Measurements from ENCODE around the gene PTPRA. TPM values are rescaled to one million over a fixed set of nuclear protein-coding genes. Genes with fewer than 3 reads are reported as not detected.

The PTPRA gene
- total RNA-seq, 2 donors from 2014 or later = 36.7 to 42.7 TPM

- H3K4me3 ChIP-seq = no peak overlapping the region
- peaks cover 31% of the 10 kb centered on the region for H3K36me3 ChIP-seq
- H3K27me3 ChIP-seq (replicated peaks; ENCODE audit: insufficient read depth) = no peaks in the 10 kb centered on the region
- peaks cover 0 to 13% of the 10 kb centered on the region in 2 donors for H3K4me1 ChIP-seq (ENCODE audit: control insufficient read depth in 1 of 2, low read depth in 2 of 2)
- ATAC-seq (ENCODE audit: insufficient number of reproducible peaks, low FRiP score, low read depth) (no peak), DNase-seq (ENCODE audit: low spot score) (no peak)
- no peak overlapping the region for H3K27ac ChIP-seq
- no peak for TF ChIP-seq CTCF (IDR thresholded peaks at IDR 0.05)
- H3K9me3 ChIP-seq = no peaks in the 10 kb centered on the region
These were observed 158.4 kb downstream of the PTPRA start for GRCh38 chr20:3031524-3032147.

- Histone ChIP-seq H3K4me1 (ENCODE audit: control insufficient read depth in 1 of 2, low read depth in 2 of 2) (peaks cover 0 to 13% of the 10 kb centered on the region in 2 donors), H3K36me3 (peaks cover 31% of the 10 kb centered on the region), H3K9me3 (no peaks in the 10 kb centered on the region), H3K4me3 (no peak overlapping the region), H3K27me3 (replicated peaks; ENCODE audit: insufficient read depth) (no peaks in the 10 kb centered on the region), H3K27ac (no peak overlapping the region)
- DNase-seq (ENCODE audit: low spot score) = no peak
- ATAC-seq (ENCODE audit: insufficient number of reproducible peaks, low FRiP score, low read depth) = no peak
- no peak for TF ChIP-seq CTCF (IDR thresholded peaks at IDR 0.05)
These were observed 159.3 kb downstream of the PTPRA start for GRCh38 chr20:3032624-3033023.

- Histone ChIP-seq H3K27me3 (replicated peaks; ENCODE audit: insufficient read depth) (no peaks in the 10 kb centered on the region), H3K4me3 (no peak overlapping the region), H3K4me1 (ENCODE audit: control insufficient read depth in 1 of 2, low read depth in 2 of 2) (peaks cover 5 to 20% of the 10 kb centered on the region in 2 donors), H3K9me3 (no peaks in the 10 kb centered on the region), H3K36me3 (peaks cover 38% of the 10 kb centered on the region), H3K27ac (no peak overlapping the region)
- ATAC-seq (ENCODE audit: insufficient number of reproducible peaks, low FRiP score, low read depth) (no peak), DNase-seq (ENCODE audit: low spot score) (no peak)
- no peak for TF ChIP-seq CTCF (IDR thresholded peaks at IDR 0.05)
These were observed 164.4 kb downstream of the PTPRA start for GRCh38 chr20:3037654-3038053.

- no peak for DNase-seq (ENCODE audit: low spot score)
- no peak for ATAC-seq (ENCODE audit: insufficient number of reproducible peaks, low FRiP score, low read depth)
- Histone ChIP-seq H3K27ac (no peak overlapping the region), H3K4me1 (ENCODE audit: control insufficient read depth in 1 of 2, low read depth in 2 of 2) (peaks cover 5 to 20% of the 10 kb centered on the region in 2 donors), H3K27me3 (replicated peaks; ENCODE audit: insufficient read depth) (no peaks in the 10 kb centered on the region), H3K9me3 (no peaks in the 10 kb centered on the region), H3K36me3 (peaks cover 38% of the 10 kb centered on the region), H3K4me3 (no peak overlapping the region)
- TF ChIP-seq CTCF (IDR thresholded peaks at IDR 0.05) = no peak
These were observed 165.2 kb downstream of the PTPRA start for GRCh38 chr20:3038454-3038853.

GRCh38 chr20:3039426-3039825, 166.1 kb downstream of the PTPRA start:
- DNase-seq (ENCODE audit: low spot score) (no peak), ATAC-seq (ENCODE audit: insufficient number of reproducible peaks, low FRiP score, low read depth) (no peak)
- Histone ChIP-seq H3K27me3 (replicated peaks; ENCODE audit: insufficient read depth) (no peaks in the 10 kb centered on the region), H3K4me1 (ENCODE audit: control insufficient read depth in 1 of 2, low read depth in 2 of 2) (peaks cover 5 to 20% of the 10 kb centered on the region in 2 donors), H3K36me3 (peaks cover 38% of the 10 kb centered on the region), H3K4me3 (no peak overlapping the region), H3K9me3 (no peaks in the 10 kb centered on the region), H3K27ac (no peak overlapping the region)
- TF ChIP-seq CTCF (IDR thresholded peaks at IDR 0.05) = no peak

All from thoracic aorta (tissue), 2 donors.